Effector CD4-positive, alpha-beta T cell (primary cell): Measurements from ENCODE around the gene SLC7A6OS.
"Not testable (repeated sequence)": the region's sequence is repeated elsewhere in the genome, so short reads cannot be mapped to it uniquely, and the experiment has no call there.

ENCODE experiments used
- DNase-seq: peaks from one replicate; pipeline ENCODE4 v3.0.0-alpha.2; 2020

Gene SLC7A6OS

DNA sequence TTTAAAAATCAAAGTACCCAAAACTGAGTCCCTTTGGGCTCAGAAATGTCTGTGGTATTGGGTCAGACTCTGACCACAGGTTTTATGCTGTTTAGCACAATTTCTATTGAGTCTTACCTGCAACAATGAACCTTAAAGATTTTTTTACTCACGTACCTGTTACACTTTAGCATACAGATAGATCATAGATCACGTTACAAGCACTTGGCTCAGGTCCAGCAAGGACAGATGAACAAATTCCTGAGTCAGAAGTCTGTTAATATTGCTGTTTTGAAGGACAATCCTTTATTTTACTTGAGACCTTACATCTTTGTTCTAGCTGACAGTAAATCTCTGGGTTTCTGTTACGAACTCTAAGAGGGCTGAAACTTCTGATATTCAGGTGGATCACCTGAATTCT lies 12.8 kb downstream of the SLC7A6OS start:
- DNase-seq = no peak

DNA sequence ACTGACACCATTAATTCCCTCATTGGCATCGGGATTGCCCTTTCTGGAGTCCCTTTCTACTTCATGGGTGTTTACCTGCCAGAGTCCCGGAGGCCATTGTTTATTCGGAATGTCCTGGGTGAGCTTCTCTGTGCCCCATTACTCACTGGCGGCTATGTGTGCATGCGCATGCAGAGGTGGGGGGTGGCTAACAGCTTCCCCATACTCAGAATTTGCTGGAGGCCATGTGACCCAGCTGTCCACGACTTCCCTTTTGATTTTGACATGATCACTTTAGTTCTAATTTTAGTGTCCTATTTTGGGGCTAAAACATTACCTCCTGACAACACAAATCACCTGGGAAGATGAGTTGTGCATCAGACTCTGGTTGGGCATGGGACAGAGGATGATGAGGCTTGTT lies 14.1 kb downstream of the SLC7A6OS start:
- no peak for DNase-seq

DNA sequence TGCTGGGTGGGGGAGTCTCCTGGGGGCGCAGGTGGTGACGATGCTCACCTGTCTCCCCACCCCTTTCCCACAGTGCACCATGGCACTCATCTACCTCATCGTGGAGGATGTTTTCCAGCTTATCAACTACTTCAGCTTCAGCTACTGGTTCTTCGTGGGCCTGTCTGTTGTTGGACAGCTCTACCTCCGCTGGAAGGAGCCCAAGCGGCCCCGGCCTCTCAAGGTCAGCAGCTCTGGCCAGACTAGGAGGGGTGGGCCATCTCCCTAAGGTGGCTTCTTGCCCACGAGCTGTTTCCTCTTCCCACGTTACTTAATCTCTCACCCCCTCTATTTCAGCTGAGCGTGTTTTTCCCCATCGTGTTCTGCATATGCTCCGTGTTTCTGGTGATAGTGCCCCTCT lies 14.5 kb downstream of the SLC7A6OS start:
- no peak for DNase-seq

DNA sequence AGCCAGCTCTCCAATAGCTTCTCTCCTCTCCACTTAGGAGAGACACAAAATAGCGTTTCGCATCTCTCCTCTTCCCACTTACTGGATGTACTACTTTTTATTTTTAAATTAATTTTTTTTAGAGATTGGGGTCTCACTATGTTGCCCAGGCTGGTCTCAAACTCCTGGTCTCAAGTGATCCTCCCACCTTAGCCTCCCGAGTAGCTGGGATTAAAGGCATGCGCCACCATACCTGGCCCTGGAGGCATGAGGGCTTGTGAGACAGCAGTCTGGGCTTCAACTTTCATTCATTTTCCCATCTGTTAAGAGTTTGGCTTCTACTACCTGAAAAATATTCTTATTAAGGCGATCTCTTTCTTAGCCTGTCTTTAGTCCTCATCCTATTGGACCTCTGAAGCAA lies 18.3 kb downstream of the SLC7A6OS start:
- DNase-seq = no peak

DNA sequence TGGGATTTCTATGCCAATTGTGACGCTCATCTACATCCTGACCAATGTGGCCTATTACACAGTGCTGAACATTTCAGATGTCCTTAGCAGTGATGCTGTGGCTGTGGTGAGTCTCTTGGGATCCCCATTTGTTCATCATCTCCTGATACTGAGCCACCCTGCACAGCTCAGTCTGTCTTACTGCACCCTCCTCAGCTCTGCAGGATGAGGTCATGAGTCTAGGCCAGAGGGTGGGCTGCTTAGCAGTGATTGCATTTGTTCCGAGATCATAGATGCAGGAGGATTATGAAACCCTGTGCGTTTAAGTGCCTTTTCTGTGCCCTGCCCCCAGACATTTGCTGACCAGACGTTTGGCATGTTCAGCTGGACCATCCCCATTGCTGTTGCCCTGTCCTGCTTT lies 19.5 kb downstream of the SLC7A6OS start:
- no peak for DNase-seq

DNA sequence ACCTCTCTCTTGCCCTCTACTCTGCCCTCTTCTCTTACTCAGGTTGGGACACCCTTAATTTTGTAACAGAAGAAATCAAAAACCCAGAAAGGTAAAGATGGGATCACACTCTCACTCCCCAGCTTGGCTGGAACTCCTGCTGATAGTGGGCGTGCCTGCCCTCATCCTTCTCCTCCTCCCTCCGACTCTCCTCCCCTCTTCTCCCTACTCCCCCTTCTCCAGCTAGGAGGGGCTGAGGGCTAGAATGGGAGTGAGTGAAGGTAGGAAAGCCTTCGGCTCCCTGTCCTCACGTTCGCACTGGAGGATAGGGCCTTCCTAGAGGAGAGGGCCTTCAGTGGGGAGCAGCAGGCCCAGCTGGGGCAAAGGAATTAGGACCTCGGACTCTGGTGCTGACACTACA lies 20.3 kb downstream of the SLC7A6OS start:
- DNase-seq = no peak

DNA sequence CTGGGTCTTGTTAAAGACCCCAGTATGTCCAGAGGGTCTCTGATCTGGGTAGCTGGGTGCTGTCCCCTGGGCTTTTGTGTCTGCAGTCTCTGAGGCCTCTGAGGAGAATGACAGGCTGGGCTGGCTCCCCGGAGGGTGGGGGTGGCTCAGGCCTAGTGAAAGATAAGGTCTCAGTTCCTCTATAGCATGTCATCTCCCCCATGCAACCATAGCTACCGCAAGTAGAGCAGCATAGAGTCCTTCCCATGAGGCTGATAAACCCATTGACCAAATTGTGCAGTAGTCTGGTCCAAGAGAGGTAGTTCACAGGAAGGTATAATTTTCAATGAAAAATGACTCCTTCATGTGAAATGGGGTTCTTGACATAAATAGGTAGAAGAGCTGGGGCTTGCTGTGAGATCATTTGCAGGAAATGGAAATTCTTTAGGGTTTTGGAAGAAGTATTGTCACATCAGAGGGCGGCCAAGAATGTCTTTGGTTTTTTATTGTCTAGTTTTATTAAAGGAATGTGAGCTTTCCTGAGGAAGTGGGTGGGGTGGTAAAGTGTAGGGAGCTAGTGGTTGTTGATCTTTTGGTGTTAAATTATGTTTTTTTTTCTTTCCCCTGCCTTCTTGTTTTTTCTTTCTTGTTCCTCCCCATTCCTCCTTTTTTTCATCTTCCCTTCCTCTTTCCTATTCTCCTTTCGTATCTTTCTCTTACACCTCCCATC lies 21.0 kb downstream of the SLC7A6OS start:
- no peak for DNase-seq

DNA sequence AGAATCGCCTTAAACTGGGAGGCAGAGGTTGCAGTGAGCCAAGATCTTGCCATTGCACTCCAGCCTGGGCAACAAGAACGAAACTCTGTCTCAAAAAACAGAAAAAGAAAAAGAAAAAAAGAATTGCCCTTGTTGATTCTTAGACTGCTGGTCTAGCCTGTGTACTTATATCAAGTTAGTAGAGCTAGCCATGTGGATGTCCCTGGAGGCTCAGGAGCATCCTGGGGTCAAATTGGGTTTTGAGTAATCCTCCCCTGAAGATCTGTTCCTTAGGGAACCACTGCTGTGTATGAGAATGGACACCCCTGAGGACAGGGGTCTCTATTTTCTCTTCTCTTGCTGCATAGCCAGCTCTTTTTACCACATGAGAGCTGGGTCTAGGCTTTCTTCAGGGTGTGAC lies 21.5 kb downstream of the SLC7A6OS start:
- no peak for DNase-seq

DNA sequence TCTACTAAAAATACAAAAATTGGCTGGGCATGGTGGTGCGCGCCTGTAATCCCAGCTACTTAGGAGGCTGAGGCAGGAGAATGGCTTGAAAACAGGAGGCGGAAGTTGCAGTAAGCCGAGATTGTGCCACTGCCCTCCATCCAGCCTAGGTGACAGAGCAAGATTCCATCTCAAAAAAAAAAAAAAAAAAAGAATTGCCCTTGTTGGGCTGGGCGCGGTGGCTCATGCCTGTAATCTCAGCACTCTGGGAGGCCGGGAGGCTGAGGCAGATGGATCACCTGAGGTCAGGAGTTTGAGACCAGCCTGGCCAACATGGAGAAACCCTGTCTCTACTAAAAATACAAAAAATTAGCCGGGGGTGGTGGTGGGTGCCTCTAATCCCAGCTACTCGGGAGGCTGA lies 21.9 kb downstream of the SLC7A6OS start:
- not testable (repeated sequence) for DNase-seq

DNA sequence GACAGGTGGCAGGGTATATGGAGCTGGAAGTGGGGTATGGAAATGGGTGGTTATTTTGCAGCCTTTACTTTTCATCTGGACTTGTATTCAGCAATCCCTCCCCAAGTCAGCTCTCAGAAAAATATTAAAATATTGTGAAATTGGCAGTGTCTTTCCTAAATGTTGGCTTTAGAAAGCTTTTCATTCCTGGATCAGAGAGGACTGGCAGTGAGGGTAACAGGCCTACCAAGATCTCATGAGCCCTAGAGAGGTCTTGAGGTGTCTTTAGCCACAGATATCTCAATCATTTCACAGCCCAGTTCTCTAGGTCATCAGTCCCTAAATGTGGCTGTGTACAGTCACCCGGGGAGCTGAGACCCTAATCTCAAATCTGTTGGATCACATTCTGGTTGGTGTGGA lies 22.5 kb downstream of the SLC7A6OS start:
- no peak for DNase-seq

DNA sequence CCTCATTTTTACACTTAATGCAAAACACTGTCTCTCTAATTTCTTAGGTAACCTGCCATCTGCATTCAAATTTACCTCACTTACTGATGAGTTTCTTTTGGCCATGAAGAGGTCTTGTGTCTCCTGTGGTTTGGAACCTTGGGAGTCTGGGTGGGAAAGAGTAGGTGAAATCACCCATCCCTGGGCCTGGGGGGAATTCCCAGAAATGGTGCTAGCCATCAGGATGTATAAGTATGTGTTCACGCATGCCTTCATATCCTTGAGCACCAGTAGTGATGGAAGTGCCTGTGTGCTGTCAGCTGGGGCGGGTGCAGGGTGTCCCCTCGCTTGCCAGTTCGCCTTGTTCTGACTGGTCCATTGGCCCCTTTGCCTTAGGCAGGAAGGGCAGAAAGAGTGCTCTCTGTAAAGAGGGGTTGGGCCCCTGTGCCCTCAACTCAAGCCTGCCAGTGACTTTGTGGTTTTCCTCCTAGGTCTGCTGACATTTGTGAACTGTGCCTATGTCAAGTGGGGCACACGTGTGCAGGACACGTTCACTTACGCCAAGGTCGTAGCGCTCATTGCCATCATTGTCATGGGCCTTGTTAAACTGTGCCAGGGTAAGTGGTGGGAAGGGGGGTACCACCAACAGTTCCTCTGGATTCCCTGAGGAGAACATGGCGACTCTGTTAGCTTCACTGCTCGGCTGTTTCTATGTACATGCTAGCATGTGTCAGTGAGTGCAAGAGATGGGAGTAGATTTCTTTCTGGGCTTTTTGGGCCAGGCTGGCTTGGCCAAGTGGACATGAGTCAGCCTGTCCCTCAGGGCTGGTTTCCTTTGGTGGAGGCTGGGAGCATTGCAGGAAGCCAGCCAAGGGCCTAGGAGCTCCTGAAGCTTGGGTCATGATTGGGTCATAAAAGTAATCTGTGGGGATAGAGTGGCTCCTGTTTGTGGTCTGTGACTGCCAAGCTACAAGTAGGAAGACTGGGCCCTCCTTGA lies 23.2 kb downstream of the SLC7A6OS start:
- DNase-seq = peak; percentile 28

DNA sequence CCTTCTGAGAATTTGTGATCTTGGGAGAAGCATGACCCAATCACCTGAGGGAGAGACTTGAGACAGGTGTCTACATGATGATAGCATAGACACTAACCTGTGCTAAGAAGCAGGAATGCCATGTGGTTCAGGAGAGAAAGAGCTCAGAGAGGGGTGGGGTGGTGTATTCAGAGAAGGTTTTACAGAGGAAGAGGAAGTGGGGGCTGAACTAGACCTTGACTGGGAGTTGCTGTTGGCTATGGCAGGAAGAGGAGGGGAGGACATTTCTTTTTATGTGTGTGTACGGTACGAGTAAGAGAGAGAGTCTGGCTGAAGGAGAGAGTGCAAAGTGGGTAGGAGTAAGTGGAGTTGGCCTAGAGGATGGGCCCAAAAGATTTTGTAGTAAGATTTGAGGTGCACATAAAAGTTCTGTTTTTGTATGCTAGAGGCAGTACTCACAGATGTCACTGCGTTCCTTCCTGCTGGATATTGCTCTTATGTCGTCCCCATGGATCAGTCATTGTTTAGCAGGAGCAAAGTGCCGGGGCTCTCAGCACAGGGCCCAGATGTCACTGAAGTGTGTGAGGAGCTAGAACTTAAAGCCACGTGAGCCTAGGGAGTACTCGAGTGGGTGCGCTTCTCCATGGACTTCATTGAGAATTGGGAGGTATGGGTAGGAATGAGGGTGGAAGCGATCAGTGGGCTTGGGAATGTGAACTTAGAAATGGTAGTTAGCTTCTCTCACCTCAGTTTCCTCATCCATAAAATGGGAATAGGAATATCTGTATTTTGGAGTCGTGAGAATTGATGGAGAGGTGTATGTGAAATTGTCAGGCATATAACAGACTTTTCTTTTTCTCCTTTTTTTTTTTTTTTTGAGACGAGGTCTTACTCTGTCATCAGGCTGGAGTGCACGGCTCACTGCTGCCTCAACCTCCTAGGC lies 24.3 kb downstream of the SLC7A6OS start:
- DNase-seq = no peak

DNA sequence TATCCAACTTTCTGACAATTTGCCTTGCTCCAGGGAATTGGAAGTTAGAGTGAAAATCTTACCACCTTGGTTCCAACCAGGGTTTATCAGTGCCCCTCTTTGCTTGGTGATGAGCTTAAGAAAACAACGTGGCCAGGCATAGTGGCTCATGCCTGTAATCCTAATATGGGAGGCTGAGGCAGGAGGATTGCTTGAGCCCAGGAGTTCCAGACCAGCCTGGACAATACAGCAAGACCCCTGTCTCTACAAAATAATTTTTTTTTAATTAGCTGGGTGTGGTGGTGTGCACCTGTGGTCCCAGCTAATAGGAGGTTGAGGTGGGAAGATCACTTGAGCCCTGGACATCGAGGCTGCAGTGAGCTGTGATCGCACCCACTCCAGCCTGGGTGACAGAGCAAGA lies 25.1 kb downstream of the SLC7A6OS start:
- DNase-seq = no peak

DNA sequence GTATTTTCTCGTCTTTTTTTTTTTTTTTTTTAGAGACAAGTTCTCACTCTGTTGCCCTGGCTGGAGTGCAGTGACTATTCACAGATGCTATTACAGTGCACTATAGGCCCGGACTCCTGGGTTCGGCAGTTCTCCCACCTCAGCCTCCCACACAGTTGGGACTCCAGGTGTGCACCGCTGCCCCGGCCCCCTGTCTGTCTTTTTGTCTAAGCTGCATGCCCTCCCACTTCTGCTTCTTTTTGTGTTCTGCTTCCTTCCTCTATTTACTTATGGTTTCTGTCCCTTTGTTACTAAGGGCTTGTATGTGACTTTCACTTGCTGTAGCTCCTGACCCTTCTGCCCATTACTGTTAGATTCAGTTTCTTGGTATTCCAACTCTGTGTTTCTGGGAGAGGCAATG lies 25.9 kb downstream of the SLC7A6OS start:
- DNase-seq = no peak

DNA sequence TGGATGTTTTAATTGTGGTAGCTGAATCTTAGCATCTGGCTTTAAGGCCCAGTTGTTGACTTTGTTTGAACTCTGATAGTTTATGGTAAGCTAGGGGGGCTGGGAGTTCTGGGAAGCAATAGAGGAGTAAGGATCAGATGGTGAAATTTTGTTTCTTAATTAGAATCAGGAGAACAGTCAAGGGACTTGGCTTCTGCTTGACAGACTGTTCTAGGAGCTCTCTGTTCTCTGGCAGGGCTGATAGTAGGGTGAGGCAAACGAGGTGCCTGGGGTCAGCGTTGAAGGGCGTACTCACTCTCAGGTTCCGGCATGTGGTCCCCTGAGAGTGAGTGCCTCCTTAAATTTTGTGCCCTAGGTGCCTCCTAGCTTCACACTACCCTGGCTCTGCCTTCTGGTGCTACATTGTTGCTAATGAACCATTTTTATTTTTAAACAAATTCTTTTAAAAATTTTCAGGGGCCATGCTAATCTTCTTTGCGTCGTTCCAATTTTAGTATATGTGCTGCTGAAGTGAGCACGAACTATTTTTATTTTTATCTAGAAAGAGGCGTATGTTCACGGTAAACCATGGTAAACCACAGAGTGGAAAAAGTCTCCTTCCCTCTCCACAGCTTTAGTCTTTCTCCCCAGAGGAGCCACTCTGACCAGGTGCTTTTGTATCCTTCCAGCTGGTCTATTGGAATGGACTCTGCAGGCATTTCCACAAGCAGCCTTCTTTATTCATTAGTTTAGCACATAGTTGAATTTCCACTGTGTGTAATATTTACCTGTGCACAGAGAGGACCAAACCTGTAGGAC lies 26.7 kb downstream of the SLC7A6OS start:
- DNase-seq = no peak

DNA sequence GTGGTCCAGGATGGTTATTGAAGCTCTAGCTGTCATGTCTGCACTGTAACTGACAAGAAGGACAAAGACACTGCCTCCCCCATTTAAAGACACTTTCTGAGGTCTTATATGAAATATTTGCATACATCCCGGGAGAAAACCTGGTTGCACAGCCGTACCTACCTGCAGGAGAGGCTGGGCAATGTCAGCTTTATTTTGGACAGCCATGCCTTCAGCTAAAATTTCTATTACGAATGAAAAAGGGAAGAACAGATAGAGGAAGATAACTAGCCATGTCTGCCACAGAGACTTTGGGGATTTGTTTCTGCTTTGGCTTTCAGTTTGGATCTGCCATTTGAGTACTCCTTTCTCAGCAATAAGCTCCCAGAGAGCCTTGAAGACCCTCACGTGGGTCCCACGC lies 27.4 kb downstream of the SLC7A6OS start:
- no peak for DNase-seq

DNA sequence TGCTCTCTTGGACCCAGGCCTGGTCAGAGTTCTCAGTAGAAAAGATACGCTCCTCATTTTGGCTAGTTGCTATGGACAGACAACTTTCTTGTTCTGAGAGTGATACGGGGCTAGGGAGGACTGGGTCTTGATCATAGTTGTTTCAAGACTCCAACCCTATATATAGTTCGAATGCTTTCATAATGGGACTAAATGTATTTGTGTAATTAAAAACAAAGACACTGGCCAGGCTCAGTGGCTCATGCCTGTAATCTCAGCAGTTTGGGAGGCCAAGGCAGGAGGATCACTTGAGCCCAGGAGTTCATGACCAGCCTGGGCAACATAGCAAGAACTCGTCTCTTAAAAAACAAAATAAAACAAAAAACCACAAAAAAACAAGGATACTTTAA lies 28.7 kb downstream of the SLC7A6OS start:
- DNase-seq = no peak

DNA sequence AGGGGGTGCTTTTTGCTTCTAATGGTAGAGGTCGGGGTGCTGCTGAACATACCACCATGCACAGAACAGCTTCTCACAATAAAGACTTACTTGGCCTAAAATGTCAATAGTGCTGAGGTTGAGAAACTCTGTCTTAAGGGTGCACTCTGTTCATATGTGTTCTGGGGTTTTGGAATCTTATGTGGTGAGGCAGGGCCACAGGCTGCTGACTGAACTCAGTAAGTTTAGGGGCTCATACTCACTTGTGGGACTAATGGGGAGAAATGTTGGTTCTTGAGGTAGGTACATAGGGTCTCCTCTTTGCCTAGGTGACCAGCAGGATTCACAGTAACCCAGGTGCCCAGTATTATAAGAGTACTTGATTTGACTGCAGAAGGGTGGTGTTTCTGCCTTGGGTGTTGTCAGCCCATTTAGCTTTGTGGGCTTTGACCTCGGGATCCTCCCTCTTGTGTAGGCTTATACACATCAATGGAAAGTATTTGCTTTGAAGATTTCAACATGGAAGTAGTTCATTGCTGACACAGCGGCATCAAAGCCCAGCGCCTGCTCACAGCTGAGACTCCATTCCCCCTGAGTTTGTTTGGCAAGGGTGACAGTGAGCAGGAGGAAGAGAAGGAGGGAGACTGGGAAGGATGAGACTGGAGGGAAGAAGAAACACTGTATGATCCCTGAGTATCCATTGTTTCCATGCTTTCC lies 29.2 kb downstream of the SLC7A6OS start:
- DNase-seq = no peak

DNA sequence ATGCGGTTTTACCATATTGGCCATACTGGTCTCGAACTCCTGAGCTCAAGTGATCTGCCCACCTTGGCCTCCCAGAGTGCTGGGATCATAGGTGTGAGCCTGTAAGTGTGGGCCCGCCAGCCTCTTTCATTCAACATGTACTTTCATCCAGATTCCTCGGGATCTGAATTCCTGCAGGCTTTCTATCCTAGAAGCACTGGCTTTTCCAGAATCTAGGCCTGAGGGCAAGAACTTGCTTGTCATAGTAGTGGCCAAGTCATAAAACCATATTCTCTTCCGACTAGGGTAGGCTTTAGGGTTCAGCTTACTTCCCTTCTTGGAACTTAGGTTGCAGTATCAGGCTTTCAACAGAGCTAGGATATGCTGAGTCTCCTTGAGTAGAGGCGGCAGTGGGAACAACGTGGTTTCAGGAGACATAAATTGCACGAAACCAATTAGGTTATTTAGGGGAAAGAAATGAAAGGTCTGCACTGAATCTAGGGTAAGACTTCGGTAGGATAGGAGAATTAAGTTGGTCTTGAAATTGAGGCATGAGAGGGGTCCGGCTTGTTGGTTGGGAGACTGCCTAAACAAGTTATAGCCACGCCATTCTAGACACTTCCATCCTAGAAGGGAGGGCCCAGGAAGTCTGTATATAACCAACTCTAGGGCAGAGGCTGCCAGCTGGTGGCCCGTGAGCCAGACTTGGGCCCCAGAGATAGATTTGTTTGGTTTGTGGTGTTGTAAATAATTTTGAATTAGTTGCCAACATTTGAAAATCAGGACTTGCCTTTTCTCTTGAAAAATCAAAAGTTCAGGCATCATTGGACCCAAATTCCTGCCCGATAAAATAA lies 30.8 kb downstream of the SLC7A6OS start:
- DNase-seq = no peak

DNA sequence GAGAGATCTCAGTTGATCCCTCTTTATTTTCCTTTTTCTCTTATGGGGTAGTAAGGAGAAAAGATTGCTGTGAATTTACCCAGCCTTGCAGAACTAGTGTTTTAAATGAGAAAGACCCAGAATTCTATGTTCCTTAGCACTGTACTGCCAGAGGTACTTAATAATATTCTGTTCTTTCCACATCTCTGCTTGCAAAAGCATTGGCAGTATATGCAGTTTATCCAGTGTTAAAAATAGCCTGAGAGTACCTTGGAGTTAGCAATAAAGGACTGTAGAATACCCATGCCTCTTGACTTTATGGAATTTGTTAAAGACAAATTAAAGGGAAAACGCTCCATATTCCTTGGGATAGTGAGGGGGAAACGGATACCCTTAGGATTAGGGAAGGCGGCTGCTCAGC lies 34.5 kb downstream of the SLC7A6OS start:
- no peak for DNase-seq
